HL-60 (cell line): ENCODE data around the gene UBASH3A.

Source experiments
- DNase-seq, 2 experiments: peaks; one replicate each; pipeline ENCODE4 v3.0.0-alpha.2; 2010 to 2020; ENCODE audit warnings: low read depth in 1 of 2, low spot score in 1 of 2
- H3K27ac ChIP-seq: fragments of 250-450 bp; sonication (Bioruptor Pico); replicated peaks from 2 replicates; pipeline ENCODE4 v1.5.1; 2020; ENCODE audit warnings: mild to moderate bottlenecking, moderate library complexity
- H3K27me3 ChIP-seq: fragments of 250-450 bp; sonication (Bioruptor Pico); 2 replicates; pipeline ENCODE4 v1.5.1; 2021; ENCODE audit warnings: mild to moderate bottlenecking, moderate library complexity; ENCODE audit not compliant: insufficient read depth, poor library complexity, severe bottlenecking
- H3K4me3 ChIP-seq: replicated peaks from 2 replicates; pipeline ENCODE4 v1.5.1; 2011; ENCODE audit warnings: mild to moderate bottlenecking, control low read depth, low read length; ENCODE audit not compliant: insufficient read depth
- GABPA ChIP-seq: IDR thresholded peaks from 2 replicates; pipeline ENCODE4 v1.6.1; 2012; ENCODE audit warnings: low read depth
- POLR2AphosphoS5 ChIP-seq: IDR thresholded peaks from 2 replicates; pipeline ENCODE4 v1.6.1; 2012; ENCODE audit warnings: low read depth
- SPI1 ChIP-seq: IDR thresholded peaks from 2 replicates; pipeline ENCODE4 v1.6.1; 2012; ENCODE audit warnings: low read depth, mild to moderate bottlenecking, borderline replicate concordance
- TF ChIP-seq, protein P1 (sequence below): IDR thresholded peaks from one replicate; pipeline ENCODE4 v1.5.1; 2011; ENCODE audit warnings: low read length, control low read depth, inconsistent platforms; ENCODE audit not compliant: insufficient read depth
- TF ChIP-seq, protein P2 (sequence below): IDR thresholded peaks from 2 replicates; pipeline ENCODE4 v1.6.1; 2012; ENCODE audit warnings: low read depth; ENCODE audit not compliant: insufficient replicate concordance

UBASH3A gene

DNA sequence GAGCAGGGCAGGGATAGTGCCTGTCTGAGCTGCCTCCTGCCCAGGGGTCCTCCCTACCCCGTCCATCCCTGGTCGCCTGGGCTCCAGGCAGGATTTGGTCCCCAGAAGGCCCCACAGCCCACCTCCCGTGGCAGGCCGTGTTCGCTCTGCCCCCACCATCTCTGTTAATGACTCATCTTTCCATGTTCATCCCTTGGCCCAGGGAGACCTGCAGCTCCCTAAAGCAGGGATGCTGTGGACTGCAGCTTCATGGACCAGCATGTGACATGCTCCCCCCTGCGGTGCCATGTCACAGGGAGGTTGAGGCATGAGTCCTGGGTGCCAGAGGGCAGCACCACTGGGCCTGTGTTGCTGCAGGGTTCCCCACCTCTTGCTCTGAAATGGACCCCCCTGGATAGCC is 26.8 kb downstream of the UBASH3A start:
- no peak overlapping the region for H3K4me3 ChIP-seq
- H3K27me3 ChIP-seq: no peaks in the 10 kb centered on the region
- TF ChIP-seq SPI1 (no peak), GABPA (no peak), POLR2AphosphoS5 (no peak)
- TF ChIP-seq, protein P1, sequence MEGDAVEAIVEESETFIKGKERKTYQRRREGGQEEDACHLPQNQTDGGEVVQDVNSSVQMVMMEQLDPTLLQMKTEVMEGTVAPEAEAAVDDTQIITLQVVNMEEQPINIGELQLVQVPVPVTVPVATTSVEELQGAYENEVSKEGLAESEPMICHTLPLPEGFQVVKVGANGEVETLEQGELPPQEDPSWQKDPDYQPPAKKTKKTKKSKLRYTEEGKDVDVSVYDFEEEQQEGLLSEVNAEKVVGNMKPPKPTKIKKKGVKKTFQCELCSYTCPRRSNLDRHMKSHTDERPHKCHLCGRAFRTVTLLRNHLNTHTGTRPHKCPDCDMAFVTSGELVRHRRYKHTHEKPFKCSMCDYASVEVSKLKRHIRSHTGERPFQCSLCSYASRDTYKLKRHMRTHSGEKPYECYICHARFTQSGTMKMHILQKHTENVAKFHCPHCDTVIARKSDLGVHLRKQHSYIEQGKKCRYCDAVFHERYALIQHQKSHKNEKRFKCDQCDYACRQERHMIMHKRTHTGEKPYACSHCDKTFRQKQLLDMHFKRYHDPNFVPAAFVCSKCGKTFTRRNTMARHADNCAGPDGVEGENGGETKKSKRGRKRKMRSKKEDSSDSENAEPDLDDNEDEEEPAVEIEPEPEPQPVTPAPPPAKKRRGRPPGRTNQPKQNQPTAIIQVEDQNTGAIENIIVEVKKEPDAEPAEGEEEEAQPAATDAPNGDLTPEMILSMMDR: no peak
- TF ChIP-seq, protein P2, sequence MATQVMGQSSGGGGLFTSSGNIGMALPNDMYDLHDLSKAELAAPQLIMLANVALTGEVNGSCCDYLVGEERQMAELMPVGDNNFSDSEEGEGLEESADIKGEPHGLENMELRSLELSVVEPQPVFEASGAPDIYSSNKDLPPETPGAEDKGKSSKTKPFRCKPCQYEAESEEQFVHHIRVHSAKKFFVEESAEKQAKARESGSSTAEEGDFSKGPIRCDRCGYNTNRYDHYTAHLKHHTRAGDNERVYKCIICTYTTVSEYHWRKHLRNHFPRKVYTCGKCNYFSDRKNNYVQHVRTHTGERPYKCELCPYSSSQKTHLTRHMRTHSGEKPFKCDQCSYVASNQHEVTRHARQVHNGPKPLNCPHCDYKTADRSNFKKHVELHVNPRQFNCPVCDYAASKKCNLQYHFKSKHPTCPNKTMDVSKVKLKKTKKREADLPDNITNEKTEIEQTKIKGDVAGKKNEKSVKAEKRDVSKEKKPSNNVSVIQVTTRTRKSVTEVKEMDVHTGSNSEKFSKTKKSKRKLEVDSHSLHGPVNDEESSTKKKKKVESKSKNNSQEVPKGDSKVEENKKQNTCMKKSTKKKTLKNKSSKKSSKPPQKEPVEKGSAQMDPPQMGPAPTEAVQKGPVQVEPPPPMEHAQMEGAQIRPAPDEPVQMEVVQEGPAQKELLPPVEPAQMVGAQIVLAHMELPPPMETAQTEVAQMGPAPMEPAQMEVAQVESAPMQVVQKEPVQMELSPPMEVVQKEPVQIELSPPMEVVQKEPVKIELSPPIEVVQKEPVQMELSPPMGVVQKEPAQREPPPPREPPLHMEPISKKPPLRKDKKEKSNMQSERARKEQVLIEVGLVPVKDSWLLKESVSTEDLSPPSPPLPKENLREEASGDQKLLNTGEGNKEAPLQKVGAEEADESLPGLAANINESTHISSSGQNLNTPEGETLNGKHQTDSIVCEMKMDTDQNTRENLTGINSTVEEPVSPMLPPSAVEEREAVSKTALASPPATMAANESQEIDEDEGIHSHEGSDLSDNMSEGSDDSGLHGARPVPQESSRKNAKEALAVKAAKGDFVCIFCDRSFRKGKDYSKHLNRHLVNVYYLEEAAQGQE: no peak
- no peak overlapping the region for H3K27ac ChIP-seq
- DNase-seq: no peak

DNA sequence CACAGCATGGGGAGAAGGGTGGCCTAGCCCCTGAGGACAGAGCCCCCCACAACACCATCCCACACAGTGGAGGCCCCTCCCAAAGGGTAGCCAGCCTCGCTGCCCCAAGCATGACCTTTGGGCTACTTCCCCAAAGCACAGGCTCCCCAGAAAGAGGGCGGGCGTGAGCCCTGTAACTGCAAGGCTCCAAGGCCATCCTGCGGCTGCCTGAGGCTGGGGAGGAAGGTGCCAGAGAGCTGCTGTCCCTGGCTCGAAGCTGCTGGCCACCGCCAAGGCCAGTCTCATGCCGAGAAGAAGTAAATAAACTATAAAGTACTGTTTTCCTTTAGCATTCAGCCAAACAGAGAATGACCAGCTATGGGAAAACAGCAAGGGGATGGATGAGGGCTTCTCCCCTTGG is 27.5 kb downstream of the UBASH3A start:
- TF ChIP-seq, protein P1: no peak
- TF ChIP-seq SPI1: no peak
- TF ChIP-seq, protein P2: no peak
- TF ChIP-seq GABPA: no peak
- TF ChIP-seq POLR2AphosphoS5: no peak
- no peaks in the 10 kb centered on the region for H3K27me3 ChIP-seq

DNA sequence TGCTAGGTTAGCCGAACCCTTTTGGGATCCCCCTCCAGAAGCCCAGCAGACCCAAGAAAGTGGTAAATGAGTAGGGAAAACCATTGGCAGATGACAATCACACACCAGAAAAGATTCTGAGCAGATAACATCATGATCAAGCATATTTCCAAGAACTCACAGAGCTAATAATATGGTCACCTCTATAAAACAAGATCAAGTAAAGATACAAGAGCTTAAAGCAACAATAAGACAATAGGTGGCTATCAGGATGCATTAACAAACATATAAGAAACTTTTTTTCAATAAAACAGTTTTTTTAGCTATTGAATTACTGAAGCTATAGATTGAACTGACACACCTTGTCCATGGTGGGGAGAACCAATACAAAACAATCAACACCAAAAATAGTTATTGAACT is 29.0 kb downstream of the UBASH3A start:
- Histone ChIP-seq H3K27ac (no peak overlapping the region), H3K27me3 (no peaks in the 10 kb centered on the region), H3K4me3 (no peak overlapping the region)
- no peak for DNase-seq
- TF ChIP-seq POLR2AphosphoS5: no peak
- TF ChIP-seq, protein P2: no peak
- TF ChIP-seq, protein P1: no peak
- TF ChIP-seq GABPA: no peak
- TF ChIP-seq SPI1: no peak

More for the DNA sequence above, 27.5 kb downstream of the UBASH3A start:
- no peak overlapping the region for H3K4me3 ChIP-seq
- no peak for DNase-seq
- no peak overlapping the region for H3K27ac ChIP-seq
